ENCODE measurements around the gene IL5.
"Not testable (repeated sequence)": the region's sequence is repeated elsewhere in the genome, so short reads cannot be mapped to it uniquely, and the experiment has no call there.

IL5 gene

GRCh38 chr5:132543472-132544201 lies at the start of gene IL5:
IL5 (minus strand) TSS chr5:132543522; CDS start chr5:132543478, 44 bp downstream.
- DNase-seq, result no peak

- no peak for DNase-seq
Measured at GRCh38 chr5:132592521-132592920, 49.2 kb upstream of the IL5 start.

GRCh38 chr5:132591145-132591544 lies 47.8 kb upstream of the IL5 start:
- peak in 1 of 2 experiments; percentile 2 for DNase-seq

GRCh38 chr5:132589467-132589866 lies 46.1 kb upstream of the IL5 start:
- no peak for DNase-seq

GRCh38 chr5:132586063-132586462 lies 42.7 kb upstream of the IL5 start:
- no peak for DNase-seq

- DNase-seq, result not testable (repeated sequence)
Measured at GRCh38 chr5:132584560-132584959, 41.2 kb upstream of the IL5 start.

- DNase-seq, result no peak
Measured at GRCh38 chr5:132576123-132576522, 32.8 kb upstream of the IL5 start.

GRCh38 chr5:132566657-132567056 lies 23.3 kb upstream of the IL5 start:
- DNase-seq, result no peak

- not testable (repeated sequence) for DNase-seq
Measured at GRCh38 chr5:132564555-132564954, 21.2 kb upstream of the IL5 start.

- no peak for DNase-seq
Measured at GRCh38 chr5:132561601-132562000, 18.3 kb upstream of the IL5 start.

GRCh38 chr5:132559383-132560060 lies 16.2 kb upstream of the IL5 start:
- no peak for DNase-seq

- peak in 1 of 2 experiments; percentile 41 for DNase-seq
Measured at GRCh38 chr5:132557478-132558172, 14.3 kb upstream of the IL5 start.

- peak; percentile 79 to 92 for DNase-seq
Measured at GRCh38 chr5:132556763-132557477, 13.6 kb upstream of the IL5 start, which contains the start of gene RAD50. RAD50 (plus strand) TSS chr5:132556977; CDS start chr5:132557325, 348 bp downstream.

GRCh38 chr5:132556153-132556762 lies 12.9 kb upstream of the IL5 start:
- DNase-seq, result no peak

GRCh38 chr5:132549576-132549975 lies 6.3 kb upstream of the IL5 start:
- DNase-seq, result no peak

- not testable (repeated sequence) for DNase-seq
Measured at GRCh38 chr5:132548834-132549233, 5.5 kb upstream of the IL5 start.

GRCh38 chr5:132547269-132547668 lies 3.9 kb upstream of the IL5 start:
- no peak for DNase-seq

GRCh38 chr5:132546108-132546507 lies 2.8 kb upstream of the IL5 start:
- no peak for DNase-seq

- DNase-seq, result no peak
Measured at GRCh38 chr5:132540764-132541163, 2.6 kb downstream of the IL5 start.

- DNase-seq, result no peak
Measured at GRCh38 chr5:132540149-132540548, 3.2 kb downstream of the IL5 start.

GRCh38 chr5:132539716-132540115 lies 3.6 kb downstream of the IL5 start:
- no peak for DNase-seq

GRCh38 chr5:132530946-132531345 lies 12.4 kb downstream of the IL5 start:
- DNase-seq, result no peak

Data from NCI-H526 (cell line).